HG03280 (cell line): ENCODE data around the gene RAB21.

ENCODE experiments used
- ATAC-seq: cut with Tn5 transposase; IDR thresholded peaks from one replicate; pipeline ENCODE4 v1.9.1; 2021; ENCODE audit warnings: mild to moderate bottlenecking, moderate library complexity; ENCODE audit not compliant: unreplicated experiment

The RAB21 gene

DNA sequence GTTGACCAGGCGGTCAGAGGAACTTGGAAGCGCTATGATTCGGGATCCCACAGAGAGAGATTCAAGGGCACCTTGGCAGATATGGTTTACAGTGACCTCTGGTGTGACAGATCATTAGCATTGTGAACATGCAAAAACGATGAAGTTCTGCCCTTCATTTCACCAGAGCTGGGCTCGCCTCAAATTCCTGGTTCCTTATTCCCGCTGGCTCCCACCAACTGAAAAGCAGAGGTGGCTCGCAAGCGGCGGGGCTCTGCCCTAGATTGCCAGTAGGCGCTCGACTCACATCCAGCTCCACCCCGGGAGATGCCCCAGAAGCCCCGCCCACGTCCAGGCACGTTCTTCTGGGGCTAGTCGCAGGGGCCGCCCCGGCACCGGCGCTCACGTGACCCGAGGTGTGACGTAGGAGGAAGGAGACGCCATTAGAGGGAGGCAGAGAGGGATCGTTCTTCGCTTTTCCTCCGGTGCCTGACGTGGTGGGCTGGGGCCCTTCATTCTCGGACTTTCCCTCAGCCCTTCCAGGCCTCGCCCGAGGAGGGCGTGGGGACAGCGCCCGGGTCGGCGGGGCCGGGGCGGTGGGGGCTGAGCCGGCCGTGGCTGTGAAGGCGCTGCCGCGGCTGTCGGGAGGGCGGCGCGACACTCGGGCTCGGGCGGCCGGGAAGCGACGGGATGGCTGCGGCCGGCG lies at the start of gene RAB21:
Gene RAB21, plus strand, starts transcription at position 403 of the 685 bp plus-strand sequence. Its CDS starts 267 bp downstream, at position 670.
- peak; percentile 97 for ATAC-seq

DNA sequence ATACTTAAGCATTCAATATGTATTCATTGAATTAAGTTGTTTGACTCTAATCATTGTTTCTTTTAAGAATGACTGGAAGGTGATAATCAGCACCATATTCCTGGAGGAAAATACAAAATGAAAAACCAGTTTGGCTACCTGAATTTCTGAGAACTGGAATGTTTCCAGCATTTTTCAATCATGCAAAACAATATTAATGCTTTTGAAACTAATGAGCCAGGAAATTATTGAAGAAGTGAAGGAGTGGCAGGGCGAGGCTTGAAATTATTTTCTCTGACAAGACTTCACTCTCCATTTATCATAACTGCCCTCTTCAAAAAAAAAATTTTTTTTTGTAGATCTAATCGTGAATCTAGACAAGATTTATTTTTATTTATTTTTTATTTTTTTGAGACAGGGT lies 49.7 kb upstream of the RAB21 start:
- ATAC-seq: no peak

DNA sequence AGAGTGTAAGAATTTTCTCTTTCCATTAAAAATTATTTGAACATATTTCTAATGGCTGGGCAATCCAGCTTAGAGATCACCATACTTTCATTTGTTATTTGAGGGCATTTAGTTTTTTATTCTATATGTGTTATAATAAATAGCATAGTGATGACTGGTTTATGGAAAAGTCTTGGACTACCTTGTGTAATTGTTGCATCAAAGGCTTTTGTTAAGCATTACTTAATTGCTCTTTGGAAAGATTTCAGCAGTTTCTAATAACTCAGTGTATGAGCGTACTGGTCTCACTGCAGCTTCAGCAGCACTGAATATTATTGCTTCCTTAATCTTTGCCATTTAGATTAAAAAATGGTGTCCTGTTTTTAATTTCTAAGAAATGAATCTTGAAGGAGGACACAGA lies 46.0 kb upstream of the RAB21 start:
- no peak for ATAC-seq

DNA sequence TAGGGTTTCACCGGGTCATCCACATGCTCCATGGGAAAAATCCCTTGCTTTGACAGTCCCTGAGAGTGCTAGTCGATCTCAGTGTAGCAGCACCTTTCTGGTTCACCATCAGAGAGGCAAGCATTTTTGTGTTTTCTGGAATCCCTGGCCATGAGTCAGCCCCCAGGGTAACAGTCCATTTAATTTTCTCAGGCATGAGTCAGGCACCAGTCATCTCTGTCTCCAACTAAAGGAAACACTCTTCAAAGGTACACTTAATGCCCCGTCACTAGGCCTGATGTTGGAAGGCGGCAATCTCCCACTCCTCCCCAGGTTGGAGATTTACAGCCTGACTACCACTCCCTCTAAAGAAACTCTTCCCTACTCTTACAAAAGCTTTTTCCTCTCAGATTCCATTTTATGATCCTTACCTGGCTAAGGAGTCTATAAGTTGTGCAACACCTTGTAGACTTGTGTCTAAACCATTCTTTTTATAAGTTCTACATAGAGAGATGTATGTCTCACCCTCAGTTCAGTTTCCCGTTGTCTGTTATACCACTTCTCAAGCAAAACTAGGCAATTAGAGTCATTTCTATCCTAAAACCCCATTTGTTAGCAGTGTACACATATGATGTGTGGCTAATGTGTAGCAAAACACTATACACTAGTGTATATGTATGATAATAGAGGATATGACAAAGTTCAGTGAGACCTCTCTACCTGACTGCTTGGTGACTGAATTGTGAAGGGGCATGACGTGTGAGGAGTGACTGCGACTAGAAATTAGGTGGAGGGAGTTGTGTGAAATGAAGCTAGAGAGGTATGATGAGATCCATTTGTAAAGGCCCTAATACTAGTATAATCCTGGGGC lies 44.2 kb upstream of the RAB21 start:
- no peak for ATAC-seq

- ATAC-seq: no peak
Measured at GRCh38 chr12:71718611-71719010, 36.1 kb upstream of the RAB21 start.

DNA sequence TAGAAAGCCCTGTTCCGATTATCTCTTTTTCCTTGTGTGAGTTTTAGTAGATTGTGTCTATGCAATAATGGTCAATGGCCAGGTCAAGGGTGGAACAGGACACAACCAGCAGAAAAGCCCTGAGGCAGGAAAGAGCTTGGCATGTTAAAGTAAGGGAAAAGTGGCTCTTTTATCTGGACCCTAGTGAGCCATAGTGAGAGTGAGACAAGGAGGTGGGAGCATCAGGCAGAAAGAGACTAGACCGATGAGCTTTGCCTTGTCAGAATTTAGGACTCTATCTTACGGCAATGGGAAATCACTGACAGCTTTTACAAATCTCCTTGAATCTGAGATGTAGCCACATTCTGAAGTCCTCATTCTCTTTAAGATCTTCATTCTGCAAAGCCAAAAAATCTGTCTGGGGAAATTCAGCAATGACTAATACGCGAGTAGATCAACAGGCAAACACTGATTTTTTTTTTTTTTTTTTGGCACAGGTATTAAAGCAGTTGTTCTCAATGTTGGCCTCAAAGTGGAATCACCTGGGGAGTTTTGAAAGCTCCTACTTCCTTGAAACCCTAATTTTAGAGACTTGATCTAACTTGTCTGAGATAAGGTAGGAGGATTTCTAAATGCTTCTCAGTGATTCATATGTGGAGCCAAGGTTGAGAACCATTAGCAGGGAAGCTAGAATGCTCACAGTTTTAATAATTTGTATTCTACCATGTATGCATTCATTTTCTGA lies 34.9 kb upstream of the RAB21 start:
- ATAC-seq: no peak

GRCh38 chr12:71721783-71722505 lies 32.7 kb upstream of the RAB21 start:
- no peak for ATAC-seq

- no peak for ATAC-seq
Measured at GRCh38 chr12:71725011-71725410, 29.7 kb upstream of the RAB21 start.

- ATAC-seq: no peak
Measured at GRCh38 chr12:71726548-71726947, 28.1 kb upstream of the RAB21 start.

DNA sequence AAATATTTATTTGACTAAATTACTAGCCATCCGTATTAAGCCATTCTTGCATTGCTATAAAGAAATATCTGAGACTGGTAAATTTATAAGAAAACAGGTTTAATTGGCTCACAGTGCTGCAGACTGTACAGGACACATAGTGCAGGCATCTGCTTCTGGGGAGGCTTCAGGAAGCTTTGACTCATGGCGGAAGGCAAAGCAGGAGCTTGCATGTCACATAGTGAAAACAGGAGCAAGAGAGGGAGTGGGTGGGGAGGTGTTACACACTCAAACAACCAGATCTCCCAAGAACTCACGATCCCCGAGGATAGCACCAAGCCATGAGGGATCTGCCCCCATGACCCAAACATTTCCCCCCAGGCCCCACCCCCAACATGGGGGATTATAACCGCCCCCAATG lies 26.7 kb upstream of the RAB21 start:
- no peak for ATAC-seq

GRCh38 chr12:71730936-71731335 lies 23.7 kb upstream of the RAB21 start:
- no peak for ATAC-seq

- ATAC-seq: no peak
Measured at GRCh38 chr12:71731439-71732356, 23.0 kb upstream of the RAB21 start.

DNA sequence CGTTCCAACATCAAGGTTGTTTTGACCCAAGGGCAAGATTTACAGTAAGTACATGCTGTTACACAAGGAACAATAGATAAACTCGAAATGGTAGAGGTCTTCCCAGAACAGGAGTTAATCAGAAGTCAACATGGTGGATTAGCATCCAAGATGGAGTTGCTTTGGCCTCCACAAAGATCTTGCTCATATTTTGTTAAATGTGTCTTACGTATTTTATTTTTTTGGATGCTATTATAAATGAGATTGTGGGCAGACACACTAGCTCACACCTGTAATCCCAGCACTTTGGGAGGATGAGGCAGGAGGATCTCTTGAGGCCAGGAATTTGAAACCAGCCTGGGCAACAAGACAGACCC lies 22.3 kb upstream of the RAB21 start:
- no peak for ATAC-seq

DNA sequence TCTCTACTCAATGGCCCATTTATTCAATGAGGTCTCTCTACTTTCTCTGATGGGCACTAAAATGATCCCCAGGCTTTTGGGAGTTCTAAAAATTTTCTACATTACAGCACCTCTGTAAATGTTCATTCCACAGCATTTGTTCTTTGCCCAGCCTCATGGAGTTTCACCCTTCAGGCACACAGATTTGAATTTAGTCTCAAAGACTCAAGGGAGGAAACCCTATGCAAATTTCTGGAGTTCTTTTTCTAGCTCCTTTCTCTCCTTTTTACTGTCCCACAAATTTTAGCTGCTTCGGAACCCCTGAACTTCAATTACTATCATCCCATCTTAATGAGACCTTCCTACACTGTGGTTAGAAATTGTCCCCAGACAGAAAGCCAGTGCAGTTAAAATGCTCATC lies 17.5 kb upstream of the RAB21 start:
- ATAC-seq: no peak

DNA sequence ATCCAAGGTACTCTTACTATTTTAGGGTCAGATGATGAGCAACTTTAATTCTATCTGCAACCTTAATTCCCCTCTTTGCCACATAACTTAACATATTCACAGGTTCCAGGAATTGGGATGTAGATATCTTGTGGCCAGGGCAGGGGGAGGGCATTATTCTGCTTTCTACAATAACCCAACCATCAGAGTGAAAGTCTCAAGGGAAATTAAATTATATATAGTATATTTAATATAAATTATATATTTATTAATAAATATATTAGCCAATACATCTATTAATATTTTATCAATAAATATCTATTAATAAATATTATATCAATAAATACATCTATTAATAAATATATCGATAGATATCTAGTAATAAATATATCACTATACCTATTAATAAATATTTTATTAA lies 11.7 kb upstream of the RAB21 start:
- no peak for ATAC-seq

DNA sequence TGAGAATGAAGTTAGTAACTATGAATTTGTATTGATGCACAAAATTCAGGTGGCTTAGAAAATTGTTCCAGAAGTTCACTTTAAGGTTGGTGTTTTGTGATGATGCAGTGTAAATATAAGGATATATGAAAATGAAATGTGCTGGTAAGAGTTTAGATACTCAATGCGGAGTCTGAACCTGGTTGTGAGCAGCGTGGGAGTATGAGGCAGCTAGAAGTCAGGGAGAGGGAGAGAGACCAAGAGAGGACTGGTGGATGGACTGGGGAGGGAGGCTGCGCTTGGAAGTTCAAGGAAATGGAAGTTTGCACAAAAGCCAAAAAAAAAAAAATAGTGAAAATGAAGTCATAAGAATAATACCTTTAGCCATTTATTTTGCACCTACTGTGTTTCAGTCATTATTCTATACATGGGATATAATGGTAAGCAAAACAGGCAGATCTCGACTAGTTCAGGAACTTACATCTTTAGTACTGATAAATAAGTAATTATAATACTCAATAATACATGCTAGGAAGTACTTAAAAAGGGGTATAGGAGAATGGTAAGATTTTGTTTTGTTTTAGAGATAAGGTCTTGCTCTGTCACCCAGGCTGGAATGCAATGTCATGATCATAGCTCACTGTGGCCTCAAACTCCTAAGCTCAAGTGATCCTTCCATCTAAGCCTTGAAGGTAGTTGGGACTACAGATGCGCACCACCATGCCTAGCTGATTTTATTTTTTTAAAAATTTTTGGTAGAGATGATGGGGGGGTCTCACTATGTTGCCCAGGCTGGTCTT lies 10.0 kb upstream of the RAB21 start:
- no peak for ATAC-seq

- peak; percentile 95 for ATAC-seq
Measured at GRCh38 chr12:71746974-71747611, 7.6 kb upstream of the RAB21 start.

GRCh38 chr12:71748081-71748850 lies 6.4 kb upstream of the RAB21 start:
- ATAC-seq: no peak
